Measurements from ENCODE around the gene CCR5AS.

The CCR5AS gene

DNA sequence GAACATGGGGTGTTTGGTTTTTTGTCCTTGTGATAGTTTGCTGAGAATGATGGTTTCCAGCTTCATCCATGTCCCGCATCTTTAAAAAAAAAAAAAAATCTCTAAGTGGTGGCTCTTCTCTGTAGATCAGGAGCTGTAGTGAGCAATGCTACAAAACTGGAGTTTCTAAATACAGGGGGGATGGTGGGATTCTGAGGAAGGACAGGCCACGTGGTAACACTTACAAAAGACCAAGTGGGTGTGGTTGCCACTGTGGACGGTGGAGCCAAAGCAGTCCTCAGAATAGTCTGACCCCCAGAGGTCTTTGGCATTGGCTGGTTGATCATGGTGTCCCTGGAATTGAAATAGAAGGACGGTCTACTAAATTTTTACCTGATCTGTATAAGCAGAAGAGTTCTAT is 7.9 kb upstream of the CCR5AS start:
- H3K36me3 Mint-ChIP-seq: peaks cover 6% of the 10 kb centered on the region in 2 donors
- 20% methylated on average over 1 of the region's 4 CpGs for WGBS (ENCODE audit: insufficient coverage)
- Histone ChIP-seq H3K79me2 (ENCODE audit: insufficient read depth, low read length) (no peaks in the 10 kb centered on the region), H3K9ac (ENCODE audit: insufficient read depth, low read length, poor library complexity, severe bottlenecking) (no peak overlapping the region), H3K27me3 (ENCODE audit: control insufficient read depth in 2 of 2, insufficient read depth in 2 of 2, low read length in 2 of 2) (no peaks in the 10 kb centered on the region), H3K4me1 (ENCODE audit: control insufficient read depth in 1 of 2, insufficient read depth in 2 of 2, low read length in 2 of 2) (peaks cover 6 to 13% of the 10 kb centered on the region in 2 donors), H3K27ac (ENCODE audit: low read depth in 1 of 2, low read length in 2 of 2) (no peak overlapping the region), H4K20me1 (ENCODE audit: insufficient read depth, low read length) (no peaks in the 10 kb centered on the region), H3K9me3 (replicated peaks in 1 of 2; ENCODE audit: control insufficient read depth in 1 of 2, insufficient read depth in 1 of 2, low read length in 2 of 2) (no peaks in the 10 kb centered on the region), H3K36me3 (replicated peaks in 1 of 2; ENCODE audit: control insufficient read depth in 1 of 2, insufficient read depth in 2 of 2, low read length in 2 of 2) (no peaks in the 10 kb centered on the region), H3K4me2 (replicated peaks; ENCODE audit: extremely low read depth, low read length, poor library complexity, severe bottlenecking) (no peak overlapping the region), H2AFZ (ENCODE audit: insufficient read depth, low read depth, low read length, poor library complexity, severe bottlenecking) (no peak overlapping the region), H3K4me3 (replicated peaks in 1 of 3; ENCODE audit: low read depth in 2 of 3, low read length in 3 of 3) (no peak overlapping the region)
- peaks cover 0 to 2% (median 1%) of the 10 kb centered on the region in 3 donors for H3K27me3 Mint-ChIP-seq (ENCODE audit: low read depth in 3 of 3)
- no peak for DNase-seq
- TF ChIP-seq, protein P1, sequence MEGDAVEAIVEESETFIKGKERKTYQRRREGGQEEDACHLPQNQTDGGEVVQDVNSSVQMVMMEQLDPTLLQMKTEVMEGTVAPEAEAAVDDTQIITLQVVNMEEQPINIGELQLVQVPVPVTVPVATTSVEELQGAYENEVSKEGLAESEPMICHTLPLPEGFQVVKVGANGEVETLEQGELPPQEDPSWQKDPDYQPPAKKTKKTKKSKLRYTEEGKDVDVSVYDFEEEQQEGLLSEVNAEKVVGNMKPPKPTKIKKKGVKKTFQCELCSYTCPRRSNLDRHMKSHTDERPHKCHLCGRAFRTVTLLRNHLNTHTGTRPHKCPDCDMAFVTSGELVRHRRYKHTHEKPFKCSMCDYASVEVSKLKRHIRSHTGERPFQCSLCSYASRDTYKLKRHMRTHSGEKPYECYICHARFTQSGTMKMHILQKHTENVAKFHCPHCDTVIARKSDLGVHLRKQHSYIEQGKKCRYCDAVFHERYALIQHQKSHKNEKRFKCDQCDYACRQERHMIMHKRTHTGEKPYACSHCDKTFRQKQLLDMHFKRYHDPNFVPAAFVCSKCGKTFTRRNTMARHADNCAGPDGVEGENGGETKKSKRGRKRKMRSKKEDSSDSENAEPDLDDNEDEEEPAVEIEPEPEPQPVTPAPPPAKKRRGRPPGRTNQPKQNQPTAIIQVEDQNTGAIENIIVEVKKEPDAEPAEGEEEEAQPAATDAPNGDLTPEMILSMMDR (IDR thresholded peaks at IDR 0.05): no peak
- H3K4me1 Mint-ChIP-seq: peaks cover 32% of the 10 kb centered on the region
- intact Hi-C loops (cut with micrococcal nuclease): no loop called here
- peak overlapping the region in 1 of 7 donors; percentile 65 for H3K27ac Mint-ChIP-seq
- H3K9me3 Mint-ChIP-seq: no peaks in the 10 kb centered on the region
- no peak overlapping the region for H3K4me3 Mint-ChIP-seq

DNA sequence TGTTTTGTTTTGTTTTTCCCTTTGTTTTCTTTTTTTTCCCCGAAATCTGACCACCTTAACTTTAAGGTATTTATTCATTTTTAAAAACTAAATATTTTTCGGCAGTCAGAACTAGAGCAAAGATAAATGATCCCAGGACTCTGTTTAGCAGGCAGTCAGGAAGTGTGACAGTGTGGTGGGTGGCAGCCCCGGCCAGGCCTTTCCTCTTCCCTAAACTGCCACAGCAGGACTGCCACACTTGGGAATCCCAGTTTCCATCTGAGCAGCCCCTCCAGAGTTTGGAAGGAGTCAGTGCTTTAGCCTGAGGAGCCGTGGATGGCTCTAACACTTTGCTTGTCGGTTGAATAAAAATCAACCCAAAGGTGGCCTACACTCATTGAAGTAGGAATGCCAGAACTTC is 7.1 kb upstream of the CCR5AS start:
- DNase-seq: no peak
- H3K4me3 ChIP-seq (replicated peaks in 1 of 3; ENCODE audit: low read depth in 2 of 3, low read length in 3 of 3): no peak overlapping the region
- H3K36me3 Mint-ChIP-seq: peaks cover 12% of the 10 kb centered on the region in 2 donors
- H3K79me2 ChIP-seq (ENCODE audit: insufficient read depth, low read length): no peaks in the 10 kb centered on the region
- H3K4me2 ChIP-seq (replicated peaks; ENCODE audit: extremely low read depth, low read length, poor library complexity, severe bottlenecking): no peak overlapping the region
- intact Hi-C loops (cut with micrococcal nuclease): no loop called here
- H3K4me1 Mint-ChIP-seq: peaks cover 39% of the 10 kb centered on the region
- TF ChIP-seq, protein P1 (IDR thresholded peaks at IDR 0.05): no peak
- 80% methylated on average over 1 of the region's 5 CpGs for WGBS (ENCODE audit: insufficient coverage)
- no peaks in the 10 kb centered on the region for H3K9me3 Mint-ChIP-seq
- peaks cover 0 to 2% (median 0%) of the 10 kb centered on the region in 3 donors for H3K27me3 Mint-ChIP-seq (ENCODE audit: low read depth in 3 of 3)
- H3K36me3 ChIP-seq (replicated peaks in 1 of 2; ENCODE audit: control insufficient read depth in 1 of 2, insufficient read depth in 2 of 2, low read length in 2 of 2): peaks cover 3% of the 10 kb centered on the region in 2 donors
- H2AFZ ChIP-seq (ENCODE audit: insufficient read depth, low read depth, low read length, poor library complexity, severe bottlenecking): no peak overlapping the region
- no peak overlapping the region for H3K27ac ChIP-seq (ENCODE audit: low read depth in 1 of 2, low read length in 2 of 2)
- H3K4me1 ChIP-seq (ENCODE audit: control insufficient read depth in 1 of 2, insufficient read depth in 2 of 2, low read length in 2 of 2): peaks cover 6 to 13% of the 10 kb centered on the region in 2 donors
- no peaks in the 10 kb centered on the region for H3K27me3 ChIP-seq (ENCODE audit: control insufficient read depth in 2 of 2, insufficient read depth in 2 of 2, low read length in 2 of 2)
- H3K27ac Mint-ChIP-seq: peak overlapping the region in 1 of 7 donors; percentile 58
- H4K20me1 ChIP-seq (ENCODE audit: insufficient read depth, low read length): no peaks in the 10 kb centered on the region
- H3K9ac ChIP-seq (ENCODE audit: insufficient read depth, low read length, poor library complexity, severe bottlenecking): no peak overlapping the region
- H3K4me3 Mint-ChIP-seq: no peak overlapping the region
- H3K9me3 ChIP-seq (replicated peaks in 1 of 2; ENCODE audit: control insufficient read depth in 1 of 2, insufficient read depth in 1 of 2, low read length in 2 of 2): no peaks in the 10 kb centered on the region

Measured in CD14-positive monocyte (primary cell).